SU-DHL-6 (cell line): ENCODE measurements around the gene DGCR6.
"Not testable (repeated sequence)": the region's sequence is repeated elsewhere in the genome, so short reads cannot be mapped to it uniquely, and the experiment has no call there.

Experiments used
- H2AFZ ChIP-seq: fragments of 200-600 bp; sonication (generic); 2 replicates; pipeline ENCODE4 v1.6.1; 2014; ENCODE audit warnings: low read depth, mild to moderate bottlenecking, moderate library complexity, mixed read lengths, antibody characterized with exemption, low read length; ENCODE audit not compliant: severe bottlenecking
- H3F3A ChIP-seq: fragments of 200-600 bp; shearing (Covaris generic); 2 replicates; pipeline ENCODE4 v1.6.0; 2016; ENCODE audit warnings: antibody characterized with exemption, mild to moderate bottlenecking; ENCODE audit not compliant: insufficient read depth
- H3K27ac ChIP-seq: fragments of 200-600 bp; sonication (generic); 2 replicates; pipeline ENCODE4 v1.5.1; 2016; ENCODE audit warnings: low read depth, mild to moderate bottlenecking, low read length, moderate library complexity, mixed read lengths
- H3K27me3 ChIP-seq: fragments of 200-600 bp; sonication (generic), shearing (Covaris generic); 2 replicates; pipeline ENCODE4 v1.6.0; 2014; ENCODE audit warnings: mild to moderate bottlenecking, low read length
- H3K36me3 ChIP-seq: fragments of 200-600 bp; sonication (generic); 2 replicates; pipeline ENCODE4 v1.6.1; 2014; ENCODE audit warnings: mild to moderate bottlenecking, low read length, mixed read lengths
- H3K4me2 ChIP-seq: fragments of 300-600, 200-600 bp; shearing (Covaris generic), sonication (generic); 2 replicates; pipeline ENCODE4 v1.6.0; 2014; ENCODE audit warnings: low read length, low read depth, mild to moderate bottlenecking; ENCODE audit not compliant: poor library complexity, severe bottlenecking
- H3K4me3 ChIP-seq: fragments of 200-600 bp; sonication (generic); 2 replicates; pipeline ENCODE4 v1.5.1; 2014; ENCODE audit warnings: antibody characterized with exemption, low read length, mild to moderate bottlenecking, mixed read lengths; ENCODE audit not compliant: insufficient read depth, poor library complexity, severe bottlenecking
- H3K79me2 ChIP-seq: fragments of 200-600 bp; sonication (generic); 2 replicates; pipeline ENCODE4 v1.6.1; 2014; ENCODE audit warnings: mild to moderate bottlenecking, low read length, moderate library complexity; ENCODE audit not compliant: insufficient read depth
- H3K9ac ChIP-seq: fragments of 200-600 bp; sonication (generic); 2 replicates; pipeline ENCODE4 v1.7.0; 2014; ENCODE audit warnings: mild to moderate bottlenecking, low read length
- H3K9me2 ChIP-seq: fragments of 200-600 bp; sonication (generic); replicated peaks from 2 replicates; pipeline ENCODE4 v1.6.1; 2014; ENCODE audit warnings: low read length; ENCODE audit not compliant: insufficient read depth
- H3K9me3 ChIP-seq: fragments of 200-600 bp; sonication (generic); 2 replicates; pipeline ENCODE4 v1.6.1; 2014; ENCODE audit warnings: low read length, mixed read lengths; ENCODE audit not compliant: insufficient read depth
- H4K20me1 ChIP-seq: fragments of 200-600 bp; sonication (generic); 2 replicates; pipeline ENCODE4 v1.6.1; 2014; ENCODE audit warnings: low read depth, mild to moderate bottlenecking, antibody characterized with exemption, low read length, moderate library complexity, mixed read lengths

The DGCR6 gene

GRCh38 chr22:18912264-18912946 is 6.3 kb downstream of the DGCR6 start:
- H3K9me2 ChIP-seq, H3K4me3 ChIP-seq, H3F3A ChIP-seq, H3K9me3 ChIP-seq, H3K9ac ChIP-seq, H3K27ac ChIP-seq, H3K27me3 ChIP-seq, H2AFZ ChIP-seq, H3K36me3 ChIP-seq, H3K4me2 ChIP-seq, H3K79me2 ChIP-seq, H4K20me1 ChIP-seq: not testable (repeated sequence)

GRCh38 chr22:18914558-18914957 is 8.4 kb downstream of the DGCR6 start:
- H4K20me1 ChIP-seq, H3K9me2 ChIP-seq, H3F3A ChIP-seq, H3K36me3 ChIP-seq, H3K9me3 ChIP-seq, H3K9ac ChIP-seq, H2AFZ ChIP-seq, H3K79me2 ChIP-seq, H3K4me3 ChIP-seq, H3K27me3 ChIP-seq, H3K4me2 ChIP-seq, H3K27ac ChIP-seq: not testable (repeated sequence)

DNA sequence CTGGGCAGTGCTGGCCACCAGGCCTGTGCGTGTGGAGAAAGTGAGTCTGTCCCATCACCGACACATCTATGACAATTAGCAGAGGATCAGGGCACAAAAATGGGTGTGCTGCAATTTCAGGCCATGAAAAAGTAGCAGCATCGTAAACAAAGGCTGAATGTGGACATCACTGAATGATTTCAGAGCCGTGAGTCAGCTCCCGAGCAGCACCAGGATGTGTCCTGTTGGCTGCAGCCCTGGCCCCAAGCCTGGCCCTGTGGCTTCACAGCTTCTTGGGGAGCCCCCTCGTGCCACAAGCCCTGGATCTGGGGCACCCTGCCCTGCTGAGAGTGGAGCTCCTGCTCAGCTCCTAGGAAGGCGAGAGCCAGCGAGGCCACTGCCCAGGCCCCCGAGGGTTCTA is 9.4 kb downstream of the DGCR6 start:
- H3K27me3 ChIP-seq, H3K9ac ChIP-seq, H3K9me2 ChIP-seq, H3K79me2 ChIP-seq, H3K27ac ChIP-seq, H3K9me3 ChIP-seq, H3K4me3 ChIP-seq, H4K20me1 ChIP-seq, H2AFZ ChIP-seq, H3K4me2 ChIP-seq, H3F3A ChIP-seq, H3K36me3 ChIP-seq: not testable (repeated sequence)

GRCh38 chr22:18917818-18918217 is 11.7 kb downstream of the DGCR6 start:
- H3K27ac ChIP-seq, H3K9ac ChIP-seq, H3F3A ChIP-seq, H3K4me3 ChIP-seq, H3K4me2 ChIP-seq, H3K9me2 ChIP-seq, H2AFZ ChIP-seq, H3K36me3 ChIP-seq, H4K20me1 ChIP-seq, H3K79me2 ChIP-seq, H3K9me3 ChIP-seq, H3K27me3 ChIP-seq: not testable (repeated sequence)

GRCh38 chr22:18920257-18920902 is 14.3 kb downstream of the DGCR6 start:
- H3K79me2 ChIP-seq, result not testable (repeated sequence)

More at GRCh38 chr22:18920257-18920902, 14.3 kb downstream of the DGCR6 start:
- not testable (repeated sequence) for H3K27ac ChIP-seq, H3K9ac ChIP-seq, H3K9me3 ChIP-seq, H3K27me3 ChIP-seq, H3K9me2 ChIP-seq, H3K4me2 ChIP-seq, H3K36me3 ChIP-seq, H4K20me1 ChIP-seq, H3K4me3 ChIP-seq, H2AFZ ChIP-seq, H3F3A ChIP-seq
